GM19372 (cell line): ENCODE results near the gene CUL9.

Experiments
- ATAC-seq: cut with Tn5 transposase; IDR thresholded peaks from one replicate; pipeline ENCODE4 v1.9.1; 2021; ENCODE audit warnings: mild to moderate bottlenecking, low read depth, moderate library complexity; ENCODE audit not compliant: unreplicated experiment

CUL9 gene

DNA sequence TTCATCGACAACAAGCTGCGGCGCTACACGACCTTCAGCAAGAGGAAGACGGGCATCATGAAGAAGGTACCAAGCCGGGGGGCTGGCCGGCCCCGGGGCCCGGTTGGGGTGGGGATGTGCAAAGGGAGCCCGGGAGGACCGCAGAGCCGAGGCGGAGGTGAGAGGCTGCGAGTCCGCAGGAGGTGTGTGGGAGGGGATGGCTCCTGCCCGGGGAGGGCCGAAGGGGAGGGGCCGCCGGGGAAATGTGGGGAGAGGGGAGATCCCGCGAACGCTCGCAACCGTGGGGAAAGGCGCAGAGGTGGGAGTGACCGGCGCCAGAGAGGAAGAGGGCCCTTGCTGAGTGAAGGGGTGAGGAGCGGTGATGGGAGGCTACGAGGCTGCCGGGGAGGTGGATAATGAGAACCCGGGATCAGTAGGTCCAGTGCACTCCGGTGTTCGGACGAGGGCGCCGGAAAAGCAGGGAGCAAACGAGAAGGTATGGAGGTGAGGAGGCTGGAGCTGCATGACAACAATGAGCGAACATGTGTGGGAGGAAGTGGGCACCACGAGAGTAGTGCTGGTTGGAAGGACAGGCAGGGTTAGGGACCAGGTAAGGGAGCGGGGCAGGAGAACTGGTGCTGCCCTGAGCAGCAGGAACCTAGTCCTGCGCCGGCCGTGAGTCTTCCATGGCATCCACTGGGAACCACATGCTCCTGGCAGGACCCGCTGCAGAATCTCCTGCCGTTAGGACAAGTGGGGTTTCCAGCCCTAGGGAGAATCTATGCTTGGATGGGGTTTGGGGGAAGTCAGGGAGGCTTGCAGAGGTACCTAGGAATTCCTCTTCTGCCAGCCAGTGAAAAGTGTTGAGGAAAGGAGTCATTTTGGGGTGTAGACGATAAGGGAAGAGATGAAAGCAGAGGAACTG is 9.6 kb upstream of the CUL9 start:
- no peak for ATAC-seq

DNA sequence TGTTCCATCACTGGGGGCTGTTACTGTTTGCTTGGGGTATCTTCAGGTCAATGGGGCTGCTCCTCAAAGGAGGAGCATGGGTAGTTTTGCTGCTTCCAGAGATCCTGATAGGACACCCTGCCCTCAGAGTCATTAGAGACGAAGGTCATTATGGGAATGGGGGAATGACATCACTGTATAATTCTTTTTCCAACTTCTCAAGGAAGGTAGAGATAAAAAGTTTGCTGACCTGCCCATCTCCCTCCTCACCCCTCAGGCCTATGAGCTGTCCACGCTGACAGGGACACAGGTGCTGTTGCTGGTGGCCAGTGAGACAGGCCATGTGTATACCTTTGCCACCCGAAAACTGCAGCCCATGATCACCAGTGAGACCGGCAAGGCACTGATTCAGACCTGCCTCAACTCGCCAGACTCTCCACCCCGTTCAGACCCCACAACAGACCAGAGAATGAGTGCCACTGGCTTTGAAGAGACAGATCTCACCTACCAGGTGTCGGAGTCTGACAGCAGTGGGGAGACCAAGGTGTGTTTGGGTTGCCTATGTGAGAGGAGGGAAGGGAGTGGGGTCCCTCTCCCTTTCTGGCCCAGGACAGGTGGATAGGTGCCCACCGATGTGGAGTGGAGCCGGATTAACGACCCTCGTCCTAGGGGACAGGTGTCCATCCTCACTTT is 8.3 kb upstream of the CUL9 start:
- no peak for ATAC-seq

DNA sequence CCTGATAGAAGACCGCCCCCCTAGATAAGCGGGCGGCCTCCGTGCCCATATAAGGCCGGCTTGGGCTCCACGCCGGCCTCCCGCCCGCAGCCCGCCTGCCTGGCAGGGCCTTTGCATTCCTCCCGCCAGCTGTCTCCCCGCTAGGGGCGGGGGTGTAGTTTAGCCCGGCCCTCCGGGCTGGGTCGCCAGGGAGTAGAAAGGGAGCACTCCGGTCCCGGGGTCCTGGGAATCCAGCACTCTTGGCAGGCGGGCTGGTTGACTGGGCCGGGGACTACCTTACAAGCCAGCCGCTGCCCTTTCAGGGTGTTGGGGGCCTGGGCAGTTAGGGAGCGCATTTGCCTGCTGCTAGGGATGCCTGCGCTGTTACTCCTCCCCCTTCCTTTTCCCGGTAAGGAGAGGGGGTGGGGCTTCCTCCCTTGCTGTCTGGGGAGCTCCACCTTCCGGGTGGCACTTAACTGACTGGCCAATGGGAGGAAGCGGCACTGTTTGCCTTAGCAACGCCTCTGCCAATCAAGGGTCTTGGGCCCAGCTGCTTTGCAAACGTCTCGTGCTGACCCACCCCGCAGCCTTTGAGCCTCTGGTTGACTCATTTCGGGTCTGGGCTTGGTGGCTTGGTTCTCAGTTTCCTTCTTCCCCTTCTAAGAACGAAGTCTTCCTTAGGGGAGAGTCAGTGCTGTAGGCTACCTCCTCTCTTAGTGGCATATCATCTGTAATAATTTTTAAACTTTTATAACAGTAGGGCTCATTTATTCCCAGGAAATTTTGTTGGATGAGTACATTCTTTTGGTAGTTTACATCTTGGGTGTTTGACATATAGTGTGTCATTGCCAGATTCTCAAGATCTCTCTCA is 7.5 kb upstream of the CUL9 start:
- peak; percentile 58 for ATAC-seq

DNA sequence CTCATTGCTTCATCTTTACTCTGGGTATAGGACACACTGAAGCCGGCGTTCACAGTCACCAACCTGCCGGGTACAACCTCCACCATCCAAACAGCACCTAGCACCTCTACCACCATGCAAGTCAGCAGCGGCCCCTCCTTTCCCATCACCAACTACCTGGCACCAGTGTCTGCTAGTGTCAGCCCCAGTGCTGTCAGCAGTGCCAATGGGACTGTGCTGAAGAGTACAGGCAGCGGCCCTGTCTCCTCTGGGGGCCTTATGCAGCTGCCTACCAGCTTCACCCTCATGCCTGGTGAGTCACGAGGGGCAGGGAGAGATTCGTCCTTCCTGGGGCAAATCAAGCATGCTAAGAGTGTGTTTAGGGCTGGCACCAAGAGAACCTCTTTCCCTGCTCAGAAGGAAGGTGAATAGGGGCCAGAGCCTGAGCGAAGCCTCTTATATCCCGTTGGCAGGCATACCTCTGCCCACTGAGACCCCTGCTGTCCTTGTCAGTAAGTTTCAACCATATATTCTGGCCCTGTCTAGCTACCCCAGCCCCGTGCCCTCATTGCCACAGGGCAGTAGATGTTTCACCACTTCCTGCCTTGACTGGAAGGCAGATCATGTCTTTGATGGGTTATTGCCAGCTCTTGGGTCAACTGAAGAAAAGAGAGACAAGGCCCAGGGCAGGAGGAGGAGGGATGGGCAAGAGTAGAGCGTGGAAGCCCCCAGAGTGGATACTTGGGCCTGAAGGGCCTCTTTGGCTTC is 6.1 kb upstream of the CUL9 start:
- no peak for ATAC-seq

DNA sequence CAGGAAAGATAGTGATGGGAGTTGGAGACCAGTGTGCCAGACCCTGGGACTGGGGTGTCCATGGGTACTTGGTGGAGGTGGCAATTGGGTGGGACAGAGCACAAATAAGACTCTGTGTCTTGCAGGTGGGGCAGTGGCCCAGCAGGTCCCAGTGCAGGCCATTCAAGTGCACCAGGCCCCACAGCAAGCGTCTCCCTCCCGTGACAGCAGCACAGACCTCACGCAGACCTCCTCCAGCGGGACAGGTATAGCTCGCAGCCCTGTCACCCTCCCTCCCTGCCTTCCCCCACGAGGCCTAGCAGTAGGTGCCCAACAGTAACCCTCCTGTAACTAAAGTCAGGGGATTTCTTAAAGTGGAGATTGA is 5.6 kb upstream of the CUL9 start:
- no peak for ATAC-seq

DNA sequence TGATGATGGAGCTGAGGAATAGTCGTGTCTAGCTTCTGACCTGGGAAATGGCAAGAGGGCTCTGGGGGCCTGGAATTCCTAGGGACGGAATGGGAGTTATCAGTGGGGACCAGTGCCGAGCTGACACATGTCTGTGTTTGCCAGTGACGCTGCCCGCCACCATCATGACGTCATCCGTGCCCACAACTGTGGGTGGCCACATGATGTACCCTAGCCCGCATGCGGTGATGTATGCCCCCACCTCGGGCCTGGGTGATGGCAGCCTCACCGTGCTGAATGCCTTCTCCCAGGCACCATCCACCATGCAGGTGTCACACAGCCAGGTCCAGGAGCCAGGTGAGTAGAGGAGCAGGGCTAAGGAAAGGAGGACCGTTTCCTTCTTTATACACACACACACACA is 3.8 kb upstream of the CUL9 start:
- no peak for ATAC-seq

DNA sequence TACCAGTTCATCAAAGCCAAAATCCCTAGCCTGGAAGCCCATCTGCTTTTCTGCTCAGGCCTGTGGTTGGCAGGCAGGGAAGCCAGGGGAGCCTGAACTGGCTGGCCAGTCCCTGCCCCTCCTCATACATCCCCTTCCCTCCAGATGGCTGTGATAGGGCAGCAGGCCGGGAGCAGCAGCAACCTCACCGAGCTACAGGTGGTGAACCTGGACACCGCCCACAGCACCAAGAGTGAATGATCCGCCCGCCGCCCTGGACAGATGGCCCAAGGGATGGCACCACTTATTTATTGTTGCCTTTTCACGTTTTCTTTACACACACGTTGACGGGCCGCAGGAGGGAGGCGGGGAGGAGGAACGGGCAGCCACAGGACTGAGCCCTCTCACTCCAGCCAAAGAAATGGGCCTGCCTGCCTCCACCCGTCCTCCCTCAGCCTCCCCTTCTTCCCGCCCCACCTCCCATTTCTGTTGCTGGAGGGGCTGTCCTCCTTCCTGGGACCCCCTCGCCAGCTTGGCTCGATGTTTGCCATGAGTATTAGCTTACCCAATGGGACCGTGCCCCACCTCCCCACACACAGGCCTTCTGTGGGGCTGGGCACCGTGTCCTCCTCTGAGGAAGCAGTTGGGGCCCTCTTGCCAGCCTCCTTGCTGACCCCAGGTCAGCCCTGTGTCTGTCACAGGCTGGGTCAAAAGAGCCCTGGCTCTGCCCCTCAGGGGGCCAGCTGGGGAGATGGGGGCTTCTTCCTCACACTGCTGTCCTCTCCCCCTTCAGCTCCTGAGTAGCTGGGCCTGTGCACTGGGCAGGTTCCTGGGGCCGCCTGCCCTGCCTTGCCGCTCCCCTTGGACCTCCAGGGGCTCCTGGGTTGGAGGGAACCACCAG is 2.8 kb upstream of the CUL9 start:
- no peak for ATAC-seq

DNA sequence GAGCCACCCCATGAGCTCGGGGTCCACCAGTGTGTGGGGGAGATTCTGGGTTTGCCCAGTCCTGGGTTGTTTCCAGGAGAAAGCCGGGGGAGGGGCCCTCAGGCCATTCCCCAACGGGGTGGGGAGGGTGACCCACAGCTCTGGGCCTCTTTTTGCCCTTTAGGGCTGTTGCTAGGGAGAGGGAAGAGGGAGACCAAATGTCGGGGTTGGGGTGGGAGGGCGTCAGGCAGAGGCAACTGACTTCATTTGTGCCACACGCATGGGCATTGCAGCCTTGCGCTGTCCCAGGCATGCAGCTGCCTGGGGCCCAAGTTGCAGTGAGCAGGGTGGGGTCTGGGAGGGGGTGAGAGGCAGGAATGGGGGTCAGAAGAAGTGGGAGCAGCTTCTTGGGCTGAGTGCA is 1.9 kb upstream of the CUL9 start:
- ATAC-seq, result no peak

DNA sequence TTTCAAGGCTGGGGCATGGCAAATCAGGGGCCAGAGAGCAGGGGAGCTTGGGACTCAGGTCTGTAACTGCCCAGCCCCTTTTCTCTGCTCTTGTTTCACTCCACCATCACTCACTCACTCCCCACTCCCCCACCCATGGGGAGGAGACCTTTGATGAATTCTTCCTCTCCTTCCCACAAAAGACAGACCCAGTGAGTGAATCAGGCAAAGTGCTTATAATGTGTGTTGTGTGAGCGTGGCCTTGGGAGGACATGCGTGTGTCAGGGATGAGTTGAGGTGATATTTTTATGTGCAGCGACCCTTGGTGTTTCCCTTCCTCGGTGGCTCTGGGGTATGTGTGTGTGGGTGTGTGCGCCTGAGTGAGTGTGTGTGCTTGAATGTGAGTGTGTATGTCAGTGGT is 1.0 kb upstream of the CUL9 start:
- ATAC-seq, result no peak

DNA sequence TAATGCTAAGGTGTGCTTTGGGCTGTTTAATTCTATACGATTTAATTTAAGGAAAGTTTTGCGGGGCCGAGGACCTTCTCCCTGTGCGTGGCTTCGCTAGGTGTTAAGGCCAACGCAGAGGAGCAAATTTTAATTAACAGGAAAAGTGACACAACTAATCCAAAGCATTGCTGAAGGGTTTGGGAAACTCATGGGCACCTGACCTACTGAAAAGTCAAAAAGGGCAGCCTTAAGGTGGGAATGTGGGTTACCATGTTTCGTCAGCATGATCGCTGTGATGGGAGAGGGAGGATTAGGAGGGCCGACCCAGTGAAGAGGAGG is 415 bp upstream of the CUL9 start:
- no peak for ATAC-seq

DNA sequence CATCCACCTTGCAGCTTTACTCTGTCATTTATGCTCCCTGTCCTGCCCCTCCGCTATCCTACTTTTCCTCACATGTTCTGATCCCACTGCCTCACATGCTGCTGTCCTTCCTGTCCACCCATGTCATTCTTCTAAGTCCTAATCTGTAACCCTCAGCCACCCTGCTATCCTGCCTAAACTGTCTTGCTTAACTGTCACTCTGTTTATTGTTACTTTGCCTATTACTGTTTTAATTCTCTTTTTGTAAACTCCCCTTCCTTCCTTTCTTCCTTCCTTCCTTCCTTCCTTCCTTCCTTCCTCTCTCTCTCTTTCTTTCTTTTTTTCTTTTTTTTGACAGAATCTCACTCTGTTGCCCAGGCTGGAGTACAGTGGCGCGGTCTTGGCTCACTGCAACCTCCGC is 1.4 kb downstream of the CUL9 start:
- ATAC-seq, result no peak

DNA sequence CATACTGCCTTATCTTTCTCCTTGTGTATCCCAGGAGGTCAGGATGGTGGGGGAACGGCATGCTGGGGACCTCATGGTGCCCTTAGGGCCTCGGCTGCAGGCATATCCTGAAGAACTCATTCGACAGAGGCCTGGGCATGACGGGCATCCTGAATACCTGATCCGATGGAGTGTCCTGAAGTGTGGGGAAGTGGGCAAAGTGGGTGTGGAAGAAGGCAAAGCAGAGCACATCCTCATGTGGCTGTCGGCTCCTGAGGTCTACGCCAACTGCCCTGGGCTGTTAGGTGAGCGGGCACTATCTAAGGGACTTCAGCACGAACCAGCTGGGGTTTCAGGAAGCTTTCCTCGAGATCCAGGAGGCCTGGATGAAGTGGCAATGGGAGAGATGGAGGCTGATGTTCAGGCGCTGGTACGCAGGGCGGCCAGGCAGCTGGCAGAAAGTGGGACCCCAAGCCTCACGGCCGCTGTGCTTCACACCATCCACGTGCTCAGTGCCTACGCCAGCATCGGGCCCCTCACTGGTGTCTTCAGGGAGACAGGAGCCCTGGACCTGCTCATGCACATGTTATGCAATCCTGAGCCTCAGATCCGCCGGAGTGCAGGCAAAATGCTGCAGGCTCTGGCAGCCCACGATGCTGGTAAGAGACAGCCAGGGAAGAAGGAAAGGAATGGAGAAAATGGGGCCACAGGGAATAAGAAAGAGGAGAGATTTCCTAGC is 2.4 kb downstream of the CUL9 start:
- ATAC-seq, result no peak

DNA sequence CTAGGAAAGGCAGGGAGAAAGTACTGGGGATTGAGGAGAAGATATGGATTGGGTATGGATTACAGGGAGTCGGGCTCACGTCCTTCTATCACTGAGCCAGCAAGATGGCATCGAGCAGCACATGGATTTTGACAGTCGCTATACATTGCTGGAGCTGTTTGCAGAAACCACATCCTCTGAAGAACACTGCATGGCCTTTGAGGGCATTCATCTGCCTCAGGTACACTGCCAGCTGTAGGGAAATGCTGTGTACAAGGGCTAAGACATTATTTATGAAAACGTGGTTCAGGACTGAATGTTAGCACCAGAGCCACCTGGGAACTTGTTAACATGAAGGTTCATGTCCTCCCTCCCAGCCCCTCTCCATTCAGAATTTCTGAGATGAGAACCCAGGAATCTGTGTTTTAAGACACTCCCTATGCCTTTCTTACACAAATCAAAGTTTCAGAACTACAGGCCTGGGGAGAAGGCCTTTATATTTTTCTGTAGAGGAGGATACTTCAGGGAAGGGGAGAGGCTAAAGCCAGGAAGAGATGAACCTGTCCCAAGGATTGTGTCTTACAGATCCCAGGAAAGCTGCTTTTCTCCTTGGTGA is 3.5 kb downstream of the CUL9 start:
- ATAC-seq, result no peak

DNA sequence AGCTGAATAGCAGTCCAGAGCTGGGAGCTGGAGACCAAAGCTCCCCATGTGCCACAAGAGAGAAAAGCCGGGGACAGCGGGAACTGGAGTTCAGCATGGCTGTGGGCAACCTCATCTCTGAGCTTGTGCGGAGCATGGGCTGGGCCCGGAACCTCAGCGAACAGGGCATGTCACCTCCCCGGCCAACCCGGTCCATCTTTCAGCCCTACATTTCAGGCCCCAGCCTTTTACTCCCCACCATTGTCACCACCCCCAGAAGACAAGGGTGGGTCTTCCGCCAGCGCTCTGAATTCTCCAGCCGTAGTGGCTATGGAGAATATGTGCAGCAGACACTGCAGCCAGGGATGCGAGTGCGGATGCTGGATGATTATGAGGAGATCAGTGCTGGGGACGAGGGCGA is 4.0 kb downstream of the CUL9 start:
- ATAC-seq, result no peak

DNA sequence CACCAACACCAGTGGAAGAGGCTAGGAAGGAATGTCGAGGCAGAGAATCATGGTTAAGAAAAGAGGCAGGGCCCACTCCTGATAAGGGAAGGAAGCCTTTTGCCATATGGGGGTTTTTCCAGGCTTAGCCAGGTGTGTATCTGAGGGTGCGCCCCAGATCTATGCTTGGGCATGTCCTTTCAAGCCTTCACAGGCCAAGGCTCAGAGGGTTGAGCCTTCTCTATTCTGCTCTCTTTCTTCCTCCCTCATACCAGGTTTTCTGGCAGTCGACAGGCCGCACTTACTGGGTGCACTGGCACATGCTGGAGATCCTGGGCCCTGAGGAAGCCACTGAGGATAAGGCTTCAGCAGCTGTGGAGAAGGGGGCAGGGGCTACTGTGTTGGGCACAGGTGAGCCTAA is 4.7 kb downstream of the CUL9 start:
- ATAC-seq, result no peak

DNA sequence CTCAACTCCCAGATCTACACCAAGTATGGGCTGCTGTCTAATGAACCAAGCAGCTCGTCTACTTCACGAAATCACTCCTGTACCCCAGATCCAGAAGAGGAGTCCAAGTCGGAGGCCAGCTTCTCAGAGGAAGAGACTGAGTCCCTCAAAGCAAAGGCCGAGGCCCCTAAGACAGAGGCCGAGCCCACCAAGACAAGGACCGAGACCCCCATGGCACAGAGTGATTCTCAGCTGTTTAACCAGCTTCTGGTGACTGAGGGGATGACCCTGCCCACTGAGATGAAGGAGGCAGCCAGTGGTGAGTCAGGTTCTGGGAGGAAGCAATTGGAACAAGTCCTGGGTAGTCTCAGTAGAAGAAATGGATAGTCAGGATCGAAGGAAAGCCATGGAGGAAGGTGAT is 5.8 kb downstream of the CUL9 start:
- no peak for ATAC-seq

DNA sequence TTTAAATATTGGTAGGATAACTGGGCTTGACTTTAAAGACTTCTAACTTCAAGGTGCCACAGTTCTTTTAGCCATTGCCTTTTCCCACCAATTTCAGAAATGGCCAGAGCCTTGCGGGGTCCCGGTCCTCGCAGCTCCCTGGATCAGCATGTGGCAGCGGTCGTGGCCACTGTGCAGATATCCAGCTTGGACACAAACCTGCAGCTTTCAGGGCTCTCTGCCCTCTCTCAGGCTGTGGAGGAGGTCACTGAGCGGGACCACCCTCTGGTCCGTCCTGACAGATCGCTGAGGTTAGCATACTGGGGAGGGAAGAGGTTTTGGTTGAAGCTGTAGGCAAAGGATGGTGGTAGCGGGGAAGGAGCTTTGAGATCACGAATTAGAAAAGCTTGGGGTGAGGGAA is 6.4 kb downstream of the CUL9 start:
- ATAC-seq, result no peak

DNA sequence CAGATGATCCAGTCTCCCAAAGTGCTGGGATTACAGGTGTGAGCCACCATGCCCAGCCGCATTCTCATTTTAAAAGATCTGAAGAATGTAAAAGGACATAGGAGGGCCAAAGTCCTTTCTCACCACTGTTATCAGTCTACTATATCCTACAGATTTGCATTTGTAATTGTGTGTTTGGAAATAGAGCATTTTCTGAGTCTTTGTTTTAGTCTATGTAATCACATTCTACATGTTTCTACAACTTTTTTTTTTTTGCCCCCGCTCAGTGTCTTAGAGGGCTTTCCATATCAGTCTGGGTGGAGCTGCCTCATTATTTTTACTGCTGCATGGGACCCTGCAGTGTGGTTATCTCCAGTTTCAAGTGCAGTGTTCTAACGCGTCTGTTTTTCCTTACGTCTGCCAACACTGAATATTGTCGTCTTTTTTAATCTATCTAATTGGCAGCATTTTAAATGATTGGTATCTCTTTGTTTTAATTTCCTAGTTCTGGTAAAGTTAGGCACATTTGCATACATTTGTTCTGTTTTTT is 7.8 kb downstream of the CUL9 start:
- ATAC-seq, result no peak

DNA sequence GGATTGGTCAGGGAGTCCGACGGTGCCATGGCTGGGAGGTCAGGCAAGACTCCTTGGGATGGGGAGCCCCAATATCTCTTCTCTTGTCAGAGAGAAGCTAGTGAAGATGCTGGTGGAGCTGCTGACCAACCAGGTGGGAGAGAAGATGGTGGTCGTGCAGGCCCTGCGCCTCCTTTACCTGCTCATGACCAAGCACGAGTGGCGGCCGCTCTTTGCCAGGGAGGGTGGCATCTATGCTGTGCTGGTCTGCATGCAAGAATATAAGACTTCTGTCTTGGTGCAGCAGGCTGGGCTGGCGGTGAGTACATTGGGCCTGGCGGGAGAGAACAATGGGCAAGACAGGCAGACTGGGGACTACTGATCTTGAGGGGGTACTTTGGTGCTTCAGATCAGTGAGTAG is 10.9 kb downstream of the CUL9 start:
- no peak for ATAC-seq
